Fibroblast of skin of abdomen (primary cell): ENCODE results near the gene MZT2A.
"Not testable (repeated sequence)": the region's sequence is repeated elsewhere in the genome, so short reads cannot be mapped to it uniquely, and the experiment has no call there.

ENCODE experiments used
- DNase-seq: peaks from one replicate; pipeline ENCODE4 v3.0.0-alpha.2; 2013

The MZT2A gene

DNA sequence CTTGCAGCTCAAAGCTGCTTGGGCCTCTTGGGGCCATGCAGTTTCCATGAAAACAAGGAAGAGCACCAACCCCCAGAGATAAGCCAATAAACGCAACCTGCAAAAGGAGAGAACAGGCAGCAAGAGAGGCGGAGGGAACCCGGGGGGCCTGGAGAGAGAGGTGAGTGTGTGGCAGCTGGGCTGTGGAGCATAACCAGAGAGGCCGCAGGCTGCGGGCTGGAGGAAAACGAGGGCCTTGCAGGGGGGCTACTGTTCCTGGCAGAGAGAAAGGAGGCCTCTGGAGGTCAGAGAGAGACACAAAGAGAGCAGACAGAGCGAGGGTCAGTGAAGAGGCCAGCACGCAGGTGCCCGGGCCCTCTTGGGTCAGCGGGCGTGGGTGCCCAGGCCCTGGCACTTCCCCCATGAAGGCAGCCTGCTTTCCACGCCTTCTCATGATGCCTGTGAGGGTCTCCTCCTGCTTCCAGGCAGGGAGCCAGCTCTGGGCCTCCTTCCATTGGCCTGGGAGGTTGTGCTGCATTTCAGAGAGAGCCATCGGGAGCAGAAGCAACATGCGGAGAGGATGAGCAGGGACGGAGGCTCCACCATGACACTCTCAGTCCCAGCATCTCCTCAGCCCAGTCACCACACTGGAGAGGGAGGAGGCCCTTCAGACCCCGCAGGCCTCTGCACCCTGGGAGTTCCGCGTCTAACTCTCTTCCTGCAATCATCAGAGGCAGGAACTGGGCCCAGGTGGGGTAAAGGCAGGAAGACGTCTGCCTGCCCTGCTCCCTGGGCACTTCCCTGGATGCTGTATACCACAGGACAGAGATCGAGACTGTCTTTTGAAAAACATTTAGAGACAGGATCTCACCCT, 1.4 kb downstream of the MZT2A start:
- not testable (repeated sequence) for DNase-seq

DNA sequence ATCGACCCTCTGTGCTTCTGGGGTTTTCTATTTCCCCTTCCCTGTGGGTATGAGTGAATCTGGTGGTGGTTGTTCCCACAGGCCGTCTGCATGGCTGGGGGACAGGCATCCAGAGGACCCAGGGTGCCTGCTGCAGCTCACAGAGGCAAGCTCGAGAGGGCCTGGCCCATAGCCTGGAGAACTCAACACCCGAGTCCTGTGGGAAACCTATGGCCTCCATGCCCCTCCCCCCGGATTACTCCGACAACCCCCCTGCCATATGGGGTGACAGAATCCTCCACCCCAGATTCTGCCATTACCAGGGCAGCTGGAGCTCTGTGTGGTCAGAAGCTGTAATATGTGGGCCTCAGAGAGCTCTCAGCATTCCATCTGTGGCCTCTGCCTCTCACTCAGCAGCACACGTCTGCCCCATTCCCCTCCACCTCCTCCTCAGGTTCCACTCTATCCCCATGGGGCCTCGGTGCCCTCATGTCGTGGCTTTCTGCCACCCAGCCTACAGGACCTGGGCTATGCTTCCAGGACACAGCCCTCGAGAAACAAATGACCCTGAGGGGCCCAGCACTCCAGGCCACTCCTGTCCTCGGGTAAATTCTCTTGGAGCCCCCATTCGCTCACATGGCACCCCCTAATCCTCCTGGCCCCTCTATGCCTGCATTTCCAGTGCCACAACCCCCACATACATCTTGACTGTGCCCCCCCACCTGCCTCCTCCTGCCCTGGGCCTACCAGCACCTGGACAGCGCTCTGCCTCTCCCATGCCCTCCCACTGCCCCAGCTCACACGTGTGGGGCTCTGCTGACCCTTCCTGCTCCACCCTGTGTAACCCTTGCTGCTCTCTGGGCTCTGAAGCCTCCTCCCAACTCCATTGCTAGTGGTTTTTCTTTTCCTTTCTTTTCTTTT, 3.6 kb downstream of the MZT2A start:
- DNase-seq = no peak

DNA sequence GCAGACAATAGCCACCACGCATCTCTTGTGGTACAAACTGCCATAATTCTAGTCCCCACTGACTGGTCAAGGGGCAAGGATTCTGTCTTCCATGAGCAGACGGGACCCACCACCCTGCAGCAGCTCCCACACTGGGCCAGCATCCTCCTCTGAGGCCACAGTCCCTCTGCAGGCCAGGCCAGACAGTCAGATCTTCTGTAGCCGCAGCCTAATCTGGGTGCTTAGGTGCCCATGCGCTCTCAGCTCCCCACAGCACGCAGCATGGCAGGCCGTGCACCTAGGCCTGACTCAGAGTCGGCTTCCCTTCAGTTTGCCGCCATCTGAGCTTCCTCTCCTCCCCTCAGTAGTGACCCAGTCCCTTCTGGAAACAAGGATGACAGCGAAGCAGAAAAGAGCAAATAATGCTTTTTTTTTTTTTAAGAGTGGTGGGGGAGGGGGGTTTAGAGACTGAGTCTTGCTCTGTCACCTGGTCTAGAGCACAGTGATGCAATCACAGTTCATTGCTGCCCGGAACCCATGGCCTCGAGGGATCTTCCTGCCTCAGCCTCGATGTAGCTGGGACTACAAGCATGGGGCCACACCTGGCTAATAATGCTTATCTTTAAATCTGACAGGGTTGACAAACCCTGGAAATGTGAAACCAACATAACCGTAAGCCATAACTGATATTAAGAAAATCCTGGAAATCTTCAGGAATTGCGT, 5.8 kb downstream of the MZT2A start:
- not testable (repeated sequence) for DNase-seq

DNA sequence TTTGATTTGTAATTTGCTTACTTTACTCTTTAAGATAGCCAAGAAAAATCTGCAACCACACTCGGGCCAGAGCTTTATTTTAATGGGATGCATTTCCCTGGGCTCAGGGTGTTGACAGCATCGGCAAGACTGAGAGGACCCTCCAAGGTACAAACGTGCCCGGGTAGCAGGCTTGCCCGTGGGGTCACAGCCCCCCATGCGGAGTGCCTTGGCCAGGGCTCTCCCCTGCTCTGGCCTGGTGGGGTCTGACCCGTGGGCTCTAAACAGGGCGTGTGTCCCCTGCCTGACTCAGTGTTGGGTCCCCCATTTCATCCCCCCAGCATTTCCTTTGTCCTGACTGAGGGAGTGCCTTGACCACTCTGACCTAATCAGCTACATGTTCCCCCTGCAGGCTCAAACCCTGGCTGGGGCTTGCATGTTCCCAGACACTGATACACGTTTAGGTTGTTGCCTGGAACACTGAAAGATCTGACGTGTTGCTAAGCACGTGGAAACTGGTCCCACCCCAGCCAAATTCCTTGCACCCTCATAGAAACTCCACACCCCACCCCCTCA, 7.2 kb downstream of the MZT2A start:
- not testable (repeated sequence) for DNase-seq

DNA sequence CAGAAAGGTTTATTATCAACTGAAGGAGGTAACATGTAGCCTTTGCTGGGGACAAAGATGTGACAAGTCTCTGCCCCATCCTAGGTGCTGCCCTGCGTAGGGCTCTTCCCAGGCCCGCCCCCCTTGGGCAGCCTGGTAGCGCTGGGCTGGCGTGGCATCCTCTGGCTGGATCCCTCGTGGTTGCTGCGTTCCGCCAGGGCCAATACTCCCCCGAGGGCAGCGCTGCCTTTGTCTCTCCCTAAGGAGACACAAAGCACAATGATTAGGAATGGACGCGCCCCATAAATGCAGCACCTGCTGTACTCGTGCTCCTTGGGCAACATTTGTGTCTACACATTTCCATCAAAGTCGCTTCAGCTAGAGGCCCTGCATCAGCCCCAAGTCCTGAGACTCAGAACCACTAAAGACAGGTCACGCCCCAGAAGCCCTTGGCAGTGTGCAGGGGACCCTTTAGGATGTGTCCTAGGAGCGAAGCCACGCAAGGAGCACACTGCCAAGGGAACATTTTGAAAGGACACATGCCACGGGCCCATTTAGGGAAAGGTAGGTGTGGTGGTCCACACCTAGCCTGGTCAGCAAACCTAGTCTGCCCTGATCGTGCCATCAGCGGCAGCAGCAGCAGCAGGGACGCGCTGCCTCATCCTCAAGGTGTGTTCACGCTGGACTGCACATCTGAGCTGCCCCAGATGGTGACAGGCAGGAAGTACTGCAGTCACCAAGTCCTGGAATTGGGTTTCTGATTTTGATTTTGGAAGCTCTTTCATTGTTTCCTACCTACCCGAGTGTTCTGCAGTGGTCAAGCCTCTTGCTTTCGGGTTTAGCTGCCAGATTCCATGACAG, 8.0 kb downstream of the MZT2A start:
- DNase-seq = not testable (repeated sequence)

DNA sequence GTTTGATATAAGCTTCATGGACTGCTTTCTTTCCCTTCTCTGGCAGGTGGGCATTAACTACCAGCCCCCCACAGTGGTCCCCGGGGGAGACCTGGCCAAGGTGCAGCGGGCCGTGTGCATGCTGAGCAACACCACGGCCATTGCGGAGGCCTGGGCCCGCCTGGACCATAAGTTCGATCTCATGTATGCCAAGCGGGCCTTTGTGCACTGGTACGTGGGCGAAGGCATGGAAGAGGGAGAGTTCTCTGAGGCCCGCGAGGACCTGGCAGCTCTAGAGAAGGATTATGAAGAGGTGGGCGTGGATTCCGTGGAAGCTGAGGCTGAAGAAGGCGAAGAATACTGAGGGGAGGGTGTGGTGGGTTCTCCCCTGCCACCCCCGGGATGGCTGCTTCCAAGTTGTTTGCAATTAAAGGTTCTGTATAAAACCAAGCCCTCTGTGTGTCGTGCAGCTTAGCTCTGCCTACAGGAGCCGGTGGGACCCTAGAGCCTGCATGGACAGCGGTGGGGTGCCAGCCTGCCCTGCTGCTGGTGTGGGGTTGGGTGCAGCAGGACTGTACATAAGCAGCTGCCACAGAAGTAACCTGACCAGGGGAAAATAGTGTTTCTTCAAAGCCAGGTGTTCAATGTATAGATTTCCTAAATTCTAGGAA, 9.6 kb downstream of the MZT2A start:
- not testable (repeated sequence) for DNase-seq

DNA sequence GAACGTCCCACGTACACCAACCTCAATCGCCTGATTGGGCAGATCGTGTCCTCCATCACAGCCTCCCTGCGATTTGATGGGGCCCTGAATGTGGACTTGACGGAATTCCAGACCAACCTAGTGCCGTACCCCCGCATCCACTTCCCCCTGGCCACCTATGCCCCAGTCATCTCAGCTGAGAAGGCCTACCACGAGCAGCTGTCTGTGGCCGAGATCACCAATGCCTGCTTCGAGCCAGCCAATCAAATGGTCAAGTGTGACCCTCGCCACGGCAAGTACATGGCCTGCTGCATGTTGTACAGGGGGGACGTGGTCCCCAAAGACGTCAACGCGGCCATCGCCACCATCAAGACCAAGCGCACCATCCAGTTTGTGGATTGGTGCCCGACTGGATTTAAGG, 11.8 kb downstream of the MZT2A start:
- not testable (repeated sequence) for DNase-seq

DNA sequence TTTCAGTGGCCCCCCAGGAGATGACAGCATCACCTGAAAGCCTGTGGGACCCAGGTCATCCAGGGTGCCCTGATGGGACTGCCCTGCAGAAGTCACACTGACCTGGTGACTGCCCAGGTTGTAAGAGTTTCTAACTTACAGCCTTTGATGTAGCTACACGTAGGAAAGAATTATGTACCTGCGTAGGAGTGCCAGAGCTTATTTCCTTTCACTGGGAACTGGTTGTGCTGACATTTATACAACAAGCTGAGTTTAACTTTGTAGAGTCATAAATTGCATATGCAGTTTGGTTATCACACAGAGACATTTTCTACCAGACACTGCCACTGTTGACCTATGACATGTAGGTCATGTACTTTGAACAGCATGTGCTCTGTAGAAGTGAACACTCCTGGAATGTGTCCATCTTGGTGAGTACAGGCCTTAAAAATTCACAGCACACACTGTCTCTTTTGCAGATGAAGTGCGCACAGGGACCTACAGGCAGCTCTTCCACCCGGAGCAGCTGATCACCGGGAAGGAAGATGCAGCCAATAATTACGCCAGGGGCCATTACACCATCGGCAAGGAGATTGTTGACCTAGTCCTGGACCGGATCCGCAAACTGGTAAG, 13.2 kb downstream of the MZT2A start:
- DNase-seq = not testable (repeated sequence)

DNA sequence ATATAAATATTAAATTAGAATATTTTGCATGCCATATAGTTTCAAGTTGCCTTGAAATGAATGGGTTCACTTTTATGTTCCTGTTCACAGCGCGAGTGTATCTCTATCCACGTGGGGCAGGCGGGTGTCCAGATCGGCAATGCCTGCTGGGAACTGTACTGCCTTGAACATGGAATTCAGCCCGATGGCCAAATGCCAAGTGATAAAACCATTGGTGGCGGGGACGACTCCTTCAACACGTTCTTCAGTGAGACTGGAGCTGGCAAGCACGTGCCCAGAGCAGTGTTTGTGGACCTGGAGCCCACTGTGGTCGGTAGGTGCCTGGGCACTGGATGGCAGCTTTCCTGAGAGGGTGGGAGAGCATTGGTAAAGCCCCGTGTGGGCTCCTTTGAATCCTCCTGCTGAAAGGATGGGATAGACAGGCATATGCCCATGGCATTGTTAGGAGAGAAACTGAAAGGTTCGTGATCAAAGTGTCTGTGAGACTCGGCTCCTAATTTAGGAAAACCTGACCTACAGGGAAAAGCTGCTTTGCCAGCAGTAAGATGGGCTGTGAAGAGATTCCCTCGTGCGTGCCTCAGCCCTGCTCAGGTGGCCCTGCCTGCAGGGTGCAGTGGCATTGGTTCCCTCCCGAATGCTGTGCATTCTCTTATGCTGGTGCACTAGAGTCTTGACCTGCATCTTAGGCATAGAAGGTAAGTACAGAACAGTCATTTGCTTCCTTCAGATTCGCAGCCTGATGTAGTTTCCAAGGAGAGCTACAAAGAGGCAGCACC, 13.9 kb downstream of the MZT2A start:
- DNase-seq = not testable (repeated sequence)

DNA sequence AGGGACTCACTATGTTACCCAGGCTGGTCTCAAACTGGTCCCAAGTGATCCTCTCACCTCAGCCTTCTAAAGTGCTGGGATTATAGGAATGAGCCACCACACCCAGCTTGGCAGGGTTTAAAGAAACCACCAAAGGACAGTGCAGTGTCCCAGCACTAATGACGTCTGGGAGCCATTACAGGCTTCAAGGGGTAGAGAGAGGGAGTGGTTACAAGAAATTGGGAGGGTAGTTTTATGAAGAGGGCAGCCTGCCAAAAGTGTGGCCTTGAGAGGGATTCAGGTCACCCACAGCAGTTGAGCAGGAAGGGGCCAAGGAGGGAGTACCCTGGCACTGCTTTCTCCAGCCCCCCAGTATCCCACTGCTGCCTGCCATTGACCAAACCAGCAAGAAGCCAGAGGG, 15.0 kb downstream of the MZT2A start:
- DNase-seq = not testable (repeated sequence)

DNA sequence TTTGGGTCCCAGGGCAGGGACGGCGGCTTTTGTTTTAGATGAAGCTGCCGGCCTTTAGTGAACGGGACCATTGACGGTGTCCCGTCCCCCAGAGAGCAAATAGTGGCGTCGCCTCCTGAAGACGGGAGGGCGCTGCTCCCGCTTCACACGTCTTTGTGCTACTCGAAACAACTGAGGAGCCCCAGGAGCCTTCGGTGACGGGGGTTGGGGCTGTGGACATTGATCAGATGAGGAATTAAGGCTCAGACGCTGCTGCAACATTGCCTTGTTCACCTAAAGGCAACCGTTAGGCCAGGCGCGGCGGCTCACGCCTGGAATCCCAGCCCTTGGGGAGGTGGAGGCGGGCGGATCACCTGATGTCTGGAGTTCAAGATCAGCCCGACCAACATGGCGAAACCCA, 15.8 kb downstream of the MZT2A start:
- DNase-seq = not testable (repeated sequence)

DNA sequence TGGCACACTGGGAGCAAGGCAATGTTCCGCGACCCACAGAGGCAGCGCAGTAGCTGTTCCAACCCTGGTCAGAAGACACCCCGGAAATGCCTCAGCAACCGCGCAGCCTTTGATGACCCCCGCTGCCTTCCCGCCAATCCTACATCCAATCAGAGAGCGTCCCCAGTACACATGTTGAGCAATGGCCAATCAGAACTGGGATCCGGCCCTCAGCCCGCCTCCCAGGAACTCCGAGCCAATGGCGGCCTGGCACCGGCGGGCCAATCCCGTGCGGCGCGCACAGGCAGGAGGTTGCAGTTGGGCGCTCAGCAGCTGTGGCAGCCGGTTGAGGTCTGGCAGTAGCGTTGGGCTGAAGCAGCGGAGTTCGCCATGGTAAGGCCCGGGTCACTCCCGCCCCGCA, 16.4 kb downstream of the MZT2A start, which contains the start of gene TUBA3D:
TSS of gene TUBA3D (plus strand) at position 289 of the 400 bp plus-strand sequence. CDS start at position 370, 81 bp downstream.
- no peak for DNase-seq

DNA sequence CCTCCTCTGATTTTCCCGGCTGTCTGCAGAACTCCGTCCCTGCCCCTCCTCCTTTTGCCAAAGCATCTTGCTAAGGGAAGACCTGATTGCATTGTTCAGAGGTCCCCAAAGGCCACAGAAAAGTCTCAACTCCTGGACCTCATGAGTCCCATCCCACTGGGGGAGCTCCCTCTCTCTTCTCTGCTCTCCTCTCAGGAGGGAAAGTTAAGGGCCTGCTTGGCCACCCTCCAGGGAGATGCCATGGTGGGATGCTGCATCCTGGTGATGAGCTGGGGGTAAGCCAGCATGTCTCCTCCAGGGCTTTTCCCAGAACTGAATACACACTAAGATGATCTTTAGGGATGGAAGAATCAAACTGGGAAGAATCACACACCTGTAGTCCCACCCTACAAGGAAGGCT, 18.9 kb downstream of the MZT2A start:
- DNase-seq = not testable (repeated sequence)

DNA sequence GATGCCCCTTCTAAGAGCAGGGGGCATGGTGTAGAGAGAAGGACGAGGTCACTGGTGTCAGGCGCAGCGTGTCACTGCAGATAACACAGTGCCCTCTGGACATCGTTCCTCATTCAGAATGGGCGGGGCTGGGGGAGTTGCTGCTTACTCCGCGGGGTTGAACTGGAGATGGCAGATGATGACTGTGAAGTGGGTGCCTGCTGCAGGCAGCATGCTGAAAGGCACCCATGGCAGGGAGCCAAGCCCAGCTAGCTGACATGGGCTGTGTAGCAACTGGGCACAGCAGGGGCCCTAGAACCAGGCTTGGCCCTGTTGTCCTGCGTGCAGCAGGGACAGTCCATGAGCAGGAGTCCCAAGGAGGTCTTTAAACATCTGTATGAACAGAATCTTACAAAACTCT, 20.6 kb downstream of the MZT2A start:
- DNase-seq = not testable (repeated sequence)

DNA sequence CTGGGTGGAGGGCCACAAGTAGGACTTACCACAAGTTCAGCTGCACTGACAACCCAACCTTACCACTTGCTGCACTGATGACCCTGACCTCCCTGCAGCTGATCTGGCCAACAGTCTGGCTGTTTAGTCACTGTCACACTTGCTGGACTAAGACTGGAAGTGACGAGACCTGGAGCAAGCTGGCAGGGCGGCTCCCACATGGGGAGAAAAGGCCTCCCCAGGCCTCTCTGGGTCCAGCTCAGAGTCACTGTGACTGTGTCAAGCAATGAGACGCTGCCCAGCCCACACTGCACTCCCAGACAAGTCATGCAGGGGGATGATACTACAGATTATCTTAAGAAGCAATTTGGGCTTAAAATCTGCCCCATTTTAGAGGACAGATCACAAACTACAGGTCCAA, 21.3 kb downstream of the MZT2A start:
- not testable (repeated sequence) for DNase-seq

DNA sequence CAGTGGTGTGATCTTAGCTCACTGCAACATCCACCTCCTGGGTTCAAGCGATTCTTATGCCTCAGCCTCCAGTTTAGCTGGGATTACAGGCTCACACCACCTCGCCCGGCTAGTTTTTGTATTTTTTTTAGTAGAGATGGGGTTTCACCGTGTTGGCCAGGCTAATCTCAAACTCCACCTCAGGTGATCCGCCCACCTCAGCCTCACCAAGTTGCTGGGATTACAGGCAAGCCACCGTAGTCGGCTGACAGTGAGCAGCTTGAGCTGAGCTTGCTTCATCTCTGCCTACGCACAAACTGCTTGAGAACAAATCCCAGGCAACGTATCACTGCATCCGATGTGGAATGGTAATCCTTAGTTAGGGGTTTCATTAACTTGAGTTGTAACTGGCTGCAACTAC, 24.5 kb downstream of the MZT2A start:
- DNase-seq = not testable (repeated sequence)

DNA sequence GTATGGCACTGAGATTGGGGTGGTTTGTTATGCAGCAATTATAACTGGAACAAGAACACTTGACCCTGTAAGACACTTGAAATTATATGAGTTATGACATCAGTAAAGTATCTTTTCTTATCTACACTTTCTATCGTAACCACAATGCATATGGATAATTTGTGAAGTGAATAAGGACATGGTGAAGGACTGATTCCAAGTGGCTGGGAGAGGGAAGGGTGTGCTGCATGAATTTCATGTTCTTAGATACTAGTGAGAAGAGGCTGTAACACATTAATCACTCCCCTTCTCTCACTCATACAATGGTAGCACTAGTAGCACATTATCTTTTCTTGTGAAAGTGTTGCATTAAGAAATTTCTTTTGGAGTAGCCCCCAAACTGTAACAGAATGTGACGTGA, 37.3 kb downstream of the MZT2A start:
- DNase-seq = not testable (repeated sequence)

DNA sequence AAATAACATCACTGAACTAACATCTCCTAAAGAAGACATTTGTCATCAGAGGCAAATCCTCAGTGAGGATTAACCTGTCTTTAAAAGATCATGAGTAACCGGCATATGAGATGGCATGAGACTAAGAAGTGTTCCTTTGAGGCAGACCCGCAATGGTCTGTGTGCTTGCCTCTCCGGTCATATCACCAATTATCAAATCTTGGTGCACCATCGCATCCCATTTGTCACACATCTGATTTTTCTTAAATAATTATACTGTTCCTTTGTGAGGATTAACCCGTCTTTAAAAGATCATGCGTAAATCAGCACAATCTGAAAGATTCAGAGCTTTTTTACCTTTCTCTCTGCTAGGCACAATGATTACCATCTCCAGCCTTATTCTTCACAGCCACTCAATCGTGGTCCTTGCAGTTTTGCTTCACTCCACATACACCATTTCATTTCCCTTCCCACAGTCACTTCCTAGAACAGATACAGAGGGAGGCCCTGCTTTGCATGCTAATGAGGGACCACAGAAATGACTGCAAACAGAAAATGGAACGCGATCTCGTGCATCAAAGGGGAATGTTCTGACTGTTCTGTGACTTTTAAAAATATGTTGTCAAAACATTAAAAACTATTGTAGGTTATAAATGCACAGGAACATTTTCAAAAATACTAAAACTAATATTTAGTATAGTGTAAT, 40.8 kb downstream of the MZT2A start:
- not testable (repeated sequence) for DNase-seq

DNA sequence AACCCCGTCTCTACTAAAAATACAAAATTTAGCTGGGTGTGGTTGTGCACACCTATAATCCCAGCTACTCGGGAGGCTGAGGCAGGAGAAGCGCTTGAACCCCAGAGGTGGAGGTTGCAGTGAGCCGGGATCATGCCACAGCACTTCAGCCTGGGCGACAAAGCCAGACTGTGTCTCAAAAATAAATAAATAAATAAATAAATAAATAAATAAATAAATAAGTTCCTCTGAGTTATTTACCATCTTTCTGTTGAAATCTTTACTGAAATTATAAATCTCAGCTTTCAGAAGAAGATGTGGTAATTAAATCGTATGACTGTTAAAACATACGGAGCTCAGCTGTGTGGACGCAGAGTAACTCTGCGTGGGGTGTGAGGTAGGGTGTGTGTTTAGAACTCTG, 44.2 kb downstream of the MZT2A start:
- not testable (repeated sequence) for DNase-seq
